Inflammatory macrophage treated with lipopolysaccharide for 4 hours (primary cell): ENCODE results near the gene BMPR2.

Source experiments
- DNase-seq: peaks from one replicate; pipeline ENCODE4 v3.0.0-alpha.2; 2020

BMPR2 gene

DNA sequence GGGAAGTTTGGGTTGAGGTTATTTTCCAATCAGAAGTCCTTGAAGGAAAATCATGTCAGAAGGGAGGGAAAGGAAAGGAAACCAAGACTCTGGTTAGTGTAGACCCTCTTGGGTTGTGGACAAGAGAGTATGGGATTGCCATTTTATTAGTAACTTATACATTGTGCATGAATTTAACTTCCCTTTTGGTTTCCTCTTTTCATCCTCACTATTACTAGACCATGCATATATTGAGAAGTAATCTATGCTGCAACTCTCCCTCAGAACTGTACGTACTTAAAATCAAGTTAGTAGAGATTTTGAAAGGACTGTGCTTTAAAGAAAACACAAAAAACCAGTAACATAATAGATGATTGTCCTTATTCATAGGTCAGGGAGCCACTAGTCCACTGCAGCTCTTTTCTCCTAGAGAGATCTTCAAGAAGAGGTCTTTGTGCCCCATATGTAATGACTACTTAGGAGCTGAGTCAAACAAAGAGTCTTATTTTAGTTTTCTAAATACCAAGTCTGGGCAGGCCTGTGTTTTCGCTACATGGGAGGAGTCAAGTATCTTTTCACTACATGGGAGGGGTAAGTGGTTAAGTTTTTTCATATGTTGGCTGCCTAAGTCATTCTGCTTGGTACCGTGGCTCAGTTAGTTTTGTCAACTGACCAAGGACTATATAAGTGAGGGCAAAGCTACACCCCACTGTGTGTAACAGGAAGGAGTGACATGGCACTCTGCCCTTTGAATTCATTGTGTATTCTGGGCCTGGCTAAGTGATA lies 233.4 kb downstream of the BMPR2 start:
- DNase-seq, result peak; percentile 88

GRCh38 chr2:202610380-202610779 lies 234.3 kb downstream of the BMPR2 start:
- peak; percentile 36 for DNase-seq

GRCh38 chr2:202612145-202612544 lies 236.0 kb downstream of the BMPR2 start:
- no peak for DNase-seq

GRCh38 chr2:202613479-202613878 lies 237.4 kb downstream of the BMPR2 start:
- no peak for DNase-seq
